HG03139 (cell line): Measurements from ENCODE around the gene TSHZ2.

ENCODE experiments used
- ATAC-seq: cut with Tn5 transposase; IDR thresholded peaks from one replicate; pipeline ENCODE4 v1.9.1; 2021; ENCODE audit not compliant: unreplicated experiment

The TSHZ2 gene

GRCh38 chr20:53157443-53158408, 185.6 kb downstream of the TSHZ2 start:
- ATAC-seq = no peak

DNA sequence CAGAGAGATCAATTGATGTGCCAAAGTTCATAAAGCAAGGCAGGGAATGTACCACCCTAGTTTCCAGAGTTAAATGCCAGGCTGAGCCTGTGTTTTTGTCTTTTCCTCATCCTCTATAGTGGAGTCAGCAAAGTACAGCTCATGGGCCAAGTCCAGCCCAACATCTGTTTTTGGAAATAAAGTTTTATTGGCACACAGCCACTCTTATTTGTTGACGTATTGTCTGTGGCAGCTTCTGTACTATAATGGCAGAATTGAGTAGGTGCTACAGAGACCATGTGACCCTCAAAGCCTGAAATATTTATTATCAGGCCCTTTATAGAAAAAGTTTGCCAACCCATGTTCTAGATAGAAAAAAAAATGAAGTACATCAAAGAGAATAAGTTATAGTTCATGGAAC, 187.0 kb downstream of the TSHZ2 start:
- ATAC-seq = no peak

DNA sequence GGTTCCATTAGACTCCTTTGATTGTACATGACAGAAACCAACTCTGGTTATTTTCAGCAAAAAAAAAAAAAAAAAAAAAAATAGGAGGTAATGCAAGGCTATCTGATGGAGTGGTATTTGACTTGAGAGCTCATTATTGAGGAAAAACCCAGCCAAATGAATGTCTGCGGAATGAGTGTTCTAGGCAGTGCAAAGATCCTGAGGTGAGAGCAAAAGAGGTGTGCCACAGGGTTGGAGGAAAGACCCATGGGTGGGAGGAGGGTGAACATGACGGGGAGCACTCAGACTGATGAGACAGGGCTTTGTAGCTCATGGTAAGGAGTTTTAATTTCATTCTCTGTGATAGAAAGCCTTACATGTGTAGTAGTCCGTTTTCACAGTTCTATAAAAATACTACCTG, 188.9 kb downstream of the TSHZ2 start:
- ATAC-seq = no peak

DNA sequence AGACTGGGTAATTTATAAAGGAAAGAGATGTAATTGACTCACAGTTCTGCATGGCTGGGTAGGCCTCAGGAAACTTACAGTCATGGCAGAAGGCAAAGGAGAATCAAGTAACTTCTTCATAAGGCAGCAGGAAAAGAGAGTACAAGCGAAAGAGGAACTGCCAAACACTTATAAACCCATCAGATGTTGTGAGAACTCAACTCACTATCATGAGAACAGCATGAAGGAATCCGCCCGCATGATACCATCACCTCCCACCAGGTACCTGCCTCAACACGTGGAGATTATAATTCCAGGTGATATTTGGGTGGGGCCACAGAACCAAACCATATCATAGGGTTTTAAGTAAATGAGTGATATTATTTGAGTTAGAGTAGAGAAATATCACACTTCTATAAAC, 189.3 kb downstream of the TSHZ2 start:
- ATAC-seq = no peak

- ATAC-seq = no peak
These were observed 190.2 kb downstream of the TSHZ2 start for GRCh38 chr20:53162251-53162835.

GRCh38 chr20:53163486-53163885, 191.3 kb downstream of the TSHZ2 start:
- ATAC-seq = no peak

DNA sequence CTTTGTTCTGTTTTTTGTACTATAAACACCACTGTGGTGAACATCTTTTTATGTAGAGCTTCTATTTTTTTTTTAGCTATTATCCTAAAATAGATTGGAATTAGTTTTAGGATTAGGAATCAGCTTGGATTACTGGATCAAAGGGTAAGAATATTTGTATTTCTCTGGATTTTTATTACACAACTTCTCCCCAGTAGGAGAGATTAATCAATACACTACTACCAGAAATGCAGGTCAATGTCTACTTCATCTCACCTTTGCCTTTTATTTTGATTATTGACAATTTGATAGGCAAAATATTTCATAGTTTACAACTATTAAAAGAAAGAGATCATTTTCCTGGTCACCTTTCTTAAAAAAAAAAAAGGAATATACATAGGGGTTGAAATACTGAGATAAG, 191.9 kb downstream of the TSHZ2 start:
- ATAC-seq = no peak

DNA sequence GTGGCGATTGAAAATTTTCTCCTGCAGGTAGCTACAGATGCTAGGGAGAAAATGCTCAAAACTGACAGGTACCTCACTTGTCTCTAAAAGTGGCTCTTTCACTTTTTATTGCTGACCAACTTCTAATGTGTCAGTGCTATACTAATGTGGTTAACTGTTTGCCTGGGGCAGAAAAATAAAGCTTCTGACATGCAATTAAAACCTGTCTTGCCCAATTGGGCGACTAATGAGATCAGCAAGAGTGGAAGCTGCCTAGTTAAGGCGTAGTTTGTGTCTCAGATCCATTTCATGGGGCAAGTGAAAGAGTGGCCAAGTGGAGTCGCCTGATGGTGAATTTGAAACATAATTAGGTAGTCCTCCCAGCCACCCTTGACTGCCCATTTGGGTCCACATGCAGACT, 193.3 kb downstream of the TSHZ2 start:
- ATAC-seq = no peak

- ATAC-seq = no peak
These were observed 196.3 kb downstream of the TSHZ2 start for GRCh38 chr20:53168491-53168890.

DNA sequence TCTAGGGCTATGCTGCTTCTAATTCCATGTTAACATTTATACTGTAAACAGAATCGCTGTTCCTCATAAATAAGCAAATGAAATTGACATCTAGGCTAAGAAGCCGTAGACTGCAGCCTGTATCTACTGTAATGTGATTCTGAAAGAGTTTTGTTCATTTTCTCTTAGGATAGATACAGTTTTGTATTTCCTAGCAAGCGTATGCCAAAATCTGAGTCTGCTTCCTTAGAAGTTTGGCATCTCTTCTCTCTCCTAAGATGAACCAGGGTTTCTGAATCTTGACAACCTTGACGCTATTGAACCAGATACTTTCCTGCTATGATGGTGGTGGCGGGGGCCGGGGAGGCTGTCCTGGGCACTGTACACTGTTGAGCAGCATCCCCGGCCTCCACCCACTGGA, 198.0 kb downstream of the TSHZ2 start:
- no peak for ATAC-seq

DNA sequence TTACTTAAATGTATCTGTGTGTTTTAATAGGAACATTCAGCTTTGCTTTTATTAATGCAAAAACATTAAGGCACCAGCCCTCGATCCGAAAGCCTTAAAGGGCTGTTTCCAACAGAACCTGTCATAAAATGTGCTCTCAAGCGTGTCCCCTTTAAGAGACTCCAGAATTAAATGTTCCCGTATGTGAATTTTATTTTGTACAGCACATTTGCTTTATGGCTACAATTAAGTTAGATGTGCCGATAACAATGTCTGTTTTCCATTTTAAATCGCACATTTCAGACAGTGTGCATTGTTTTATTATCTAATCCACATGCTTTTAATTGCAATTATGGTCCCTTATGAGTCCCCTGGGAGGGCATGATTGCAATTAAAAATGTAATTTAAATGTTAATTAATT, 198.9 kb downstream of the TSHZ2 start:
- no peak for ATAC-seq

GRCh38 chr20:53174454-53174853, 202.3 kb downstream of the TSHZ2 start:
- no peak for ATAC-seq

GRCh38 chr20:53175135-53175780, 203.1 kb downstream of the TSHZ2 start:
- ATAC-seq = no peak

- ATAC-seq = no peak
These were observed 204.0 kb downstream of the TSHZ2 start for GRCh38 chr20:53176134-53176533.

- ATAC-seq = no peak
These were observed 205.5 kb downstream of the TSHZ2 start for GRCh38 chr20:53177687-53178086.

DNA sequence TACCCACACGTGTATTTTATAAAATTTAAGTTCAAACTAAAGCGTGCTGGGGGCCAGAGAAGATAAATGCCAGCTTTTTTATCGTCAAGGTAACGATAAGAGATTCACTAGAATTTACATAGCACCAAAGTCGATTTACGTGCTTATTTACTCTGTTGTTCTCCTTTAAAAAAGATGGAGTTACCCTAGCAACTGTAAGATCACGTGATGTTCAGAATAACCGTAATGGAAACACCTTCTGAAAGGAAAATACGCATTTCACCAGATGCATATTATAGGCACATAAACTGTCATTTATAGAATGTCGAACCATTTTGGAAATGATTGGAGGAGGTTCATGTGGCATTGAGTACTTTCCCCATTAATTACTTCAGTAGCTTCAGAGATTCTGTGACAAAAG, 207.6 kb downstream of the TSHZ2 start:
- no peak for ATAC-seq

GRCh38 chr20:53180928-53181362, 208.8 kb downstream of the TSHZ2 start:
- ATAC-seq = no peak

DNA sequence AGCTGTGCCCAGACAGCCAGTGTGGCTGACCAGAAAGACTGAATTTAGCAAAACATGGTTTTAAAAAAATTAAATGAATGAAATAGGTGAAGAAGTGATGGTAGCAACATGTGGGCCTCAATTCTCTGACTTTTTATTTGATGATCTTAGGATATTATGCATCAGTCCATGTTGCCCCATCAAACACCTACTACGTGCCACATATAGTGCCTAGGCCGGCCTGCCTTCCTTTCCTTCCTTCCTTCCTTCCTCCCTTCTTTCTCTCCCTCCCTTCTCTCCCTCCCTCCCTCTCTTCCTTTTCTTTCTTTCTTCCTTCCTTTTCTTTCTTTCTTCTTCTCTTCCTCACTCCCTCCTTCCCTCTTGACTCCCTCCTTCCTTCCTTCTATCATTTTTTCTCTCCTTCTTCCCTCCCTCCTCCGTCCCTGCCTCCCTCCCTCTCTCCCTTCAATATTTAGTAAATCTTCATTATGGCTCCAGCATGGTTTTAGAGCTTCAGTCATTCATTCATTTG, 209.8 kb downstream of the TSHZ2 start:
- ATAC-seq = no peak

GRCh38 chr20:53183181-53183580, 211.0 kb downstream of the TSHZ2 start:
- no peak for ATAC-seq

DNA sequence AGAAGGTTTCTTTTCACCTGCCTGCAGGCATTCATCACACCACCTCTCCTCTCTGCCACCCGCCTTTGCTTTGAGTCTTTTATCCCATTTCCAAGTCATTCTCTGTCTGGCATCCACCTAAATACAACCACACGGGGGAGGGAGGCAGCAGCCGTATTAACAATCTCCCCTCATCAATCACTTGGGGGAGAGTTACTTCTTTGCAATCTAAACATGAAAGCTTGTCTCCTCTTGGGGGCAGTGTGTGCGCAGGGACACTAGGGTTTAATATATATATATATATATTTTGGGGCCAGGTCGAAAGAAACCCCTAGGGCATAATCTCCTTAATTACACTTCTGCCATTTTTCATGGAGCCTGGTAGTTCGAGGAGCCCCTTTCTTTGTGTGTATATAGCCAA, 214.5 kb downstream of the TSHZ2 start:
- ATAC-seq = no peak

DNA sequence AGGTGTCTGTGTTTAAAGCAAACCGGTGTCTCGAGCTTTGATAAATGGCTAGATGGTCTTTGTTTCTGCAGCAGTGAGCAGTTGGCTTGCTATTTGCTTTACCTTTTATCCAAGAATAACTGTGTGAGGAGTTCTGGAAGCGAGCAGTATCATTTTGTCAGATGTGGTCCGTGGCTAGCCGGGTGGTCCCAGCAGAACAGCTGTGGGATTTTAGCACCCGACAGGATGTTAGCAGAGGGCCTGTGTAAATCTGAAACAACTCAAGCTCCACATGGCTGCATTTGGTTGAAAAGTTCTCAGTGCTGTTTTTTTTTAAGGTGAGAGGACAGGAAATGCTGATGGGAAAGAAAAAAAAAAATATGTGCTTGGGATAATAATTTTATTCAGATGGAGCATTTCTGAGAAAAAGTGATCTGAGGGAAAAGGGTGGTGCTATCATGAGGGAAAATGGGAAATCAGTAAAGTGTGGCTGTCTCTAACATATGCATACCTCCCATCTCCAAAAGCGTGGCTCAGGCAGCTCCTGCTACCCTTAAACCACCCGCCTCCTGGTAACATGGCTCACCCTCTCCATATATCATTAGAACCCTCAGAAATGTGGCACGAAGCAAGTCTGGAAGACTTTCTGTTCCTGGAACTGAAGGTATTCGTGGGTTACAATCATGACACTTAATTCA, 215.4 kb downstream of the TSHZ2 start:
- no peak for ATAC-seq
